K562 (cell line): Measurements from ENCODE around the gene RAD21L1. TPM values are rescaled to one million over a fixed set of nuclear protein-coding genes. Genes with fewer than 3 reads are reported as not detected.
A peak's percentile ranks its signal among the peaks of the same experiment; 100 is the strongest.

Source experiments
- ESRRA ChIP-seq: fragments of 450-650 bp; IDR thresholded peaks from 2 replicates; pipeline ENCODE4 v1.6.1; 2014; ENCODE audit warnings: low read depth, mild to moderate bottlenecking, moderate library complexity, borderline replicate concordance
- ETV6 ChIP-seq, 3 experiments: fragments of 150-350 bp in 1 of 3; sonication (generic) in 1 of 3; formaldehyde crosslinking in 1 of 3; IDR thresholded peaks; 2 replicates each; pipeline versions ENCODE4 v1.6.1 to v1.8.0; 2014 to 2022; ENCODE audit warnings: borderline replicate concordance in 2 of 3, low read depth in 2 of 3, antibody characterized with exemption in 1 of 3, low read length in 1 of 3, mild to moderate bottlenecking in 1 of 3, missing genetic modification reagents in 1 of 3
- JUND ChIP-seq, 2 experiments: IDR thresholded peaks; 2 replicates in 1 of 2; 3 replicates in 1 of 2; pipeline ENCODE4 v1.6.1; 2011; ENCODE audit warnings: borderline replicate concordance in 2 of 2, low read depth in 2 of 2, low read length in 2 of 2, improper control_type of control experiment in 1 of 2, missing biosample characterization in 1 of 2, missing genetic modification characterization in 1 of 2, missing genetic modification reagents in 1 of 2
- LARP7 ChIP-seq: fragments of 450-650 bp; IDR thresholded peaks from 2 replicates; pipeline ENCODE4 v1.6.1; 2016
- NEUROD1 ChIP-seq: fragments of 150-350 bp; IDR thresholded peaks from 2 replicates; pipeline ENCODE4 v1.6.1; 2014; ENCODE audit warnings: borderline replicate concordance, low read length, low read depth; ENCODE audit not compliant: partially characterized antibody
- NFRKB ChIP-seq: fragments of 450-650 bp; IDR thresholded peaks from 2 replicates; pipeline ENCODE4 v1.6.1; 2016; ENCODE audit warnings: low read depth
- NR2F6 ChIP-seq: fragments of 450-650 bp; formaldehyde crosslinking; IDR thresholded peaks from 2 replicates; pipeline ENCODE4 v1.4.0; 2020; ENCODE audit warnings: mild to moderate bottlenecking
- PHF8 ChIP-seq: fragments of 200-600 bp; sonication (generic); IDR thresholded peaks from 2 replicates; pipeline ENCODE4 v1.6.1; 2012; ENCODE audit warnings: mixed run types, mild to moderate bottlenecking, inconsistent platforms, low read length, moderate library complexity, borderline replicate concordance
- SRSF7 ChIP-seq: fragments of 200-400 bp; formaldehyde crosslinking; optimal IDR thresholded peaks from 2 replicates; pipeline ENCODE3; 2017; ENCODE audit warnings: mild to moderate bottlenecking, low read depth, low read length
- STAT5A ChIP-seq: IDR thresholded peaks from 2 replicates; pipeline ENCODE4 v1.6.1; 2012; ENCODE audit warnings: low read length, inconsistent platforms, borderline replicate concordance
- TOE1 ChIP-seq, 2 experiments: fragments of 450-650 bp in 1 of 2; sonication (generic) in 1 of 2; formaldehyde crosslinking in 1 of 2; IDR thresholded peaks; 2 replicates each; pipeline versions ENCODE4 v1.7.1 to v1.8.0; 2016 to 2022; ENCODE audit warnings: borderline replicate concordance in 2 of 2, mild to moderate bottlenecking in 2 of 2, antibody characterized with exemption in 1 of 2, inconsistent platforms in 1 of 2, low read depth in 1 of 2, missing genetic modification reagents in 1 of 2, moderate library complexity in 1 of 2
- ZNF174 ChIP-seq: fragments of 250-450 bp; sonication (Bioruptor Pico); IDR thresholded peaks from 2 replicates; pipeline ENCODE4 v1.4.0; 2020; ENCODE audit warnings: mild to moderate bottlenecking
- ZNF41 ChIP-seq: fragments of 250-450 bp; sonication (Bioruptor Pico); conservative IDR thresholded peaks from 2 replicates; pipeline ENCODE4 v1.4.0; 2020; ENCODE audit warnings: mild to moderate bottlenecking
- ZNF696 ChIP-seq: fragments of 250-450 bp; sonication (Bioruptor Pico); conservative IDR thresholded peaks from 2 replicates; pipeline ENCODE4 v1.4.0; 2020; ENCODE audit warnings: mild to moderate bottlenecking, moderate library complexity
- polyA plus RNA-seq, 8 experiments: library from polyadenylated mRNA; depleted of rRNA in 4 of 8; stranded (reverse) in 5 of 8; unstranded in 3 of 8; fragments of >200 nt; fragmentation: Nextera tagmentation in 2 of 8; fragmentation: Illumina TruSeq in 1 of 8; extraction: Ambion mirVana in 2 of 8; extraction: Trizol in 1 of 8; gene quantifications; 2 replicates each; pipeline versions ENCODE4 v1.2.1 to v1.2.3, GENCODE V29; 2011 to 2014; ENCODE audit warnings: inconsistent platforms in 1 of 8, missing spikeins in 1 of 8
- total RNA-seq, 7 experiments: library from RNA; depleted of rRNA in 6 of 7; stranded (reverse); fragments of >200 nt in 6 of 7; fragmentation: Illumina TruSeq in 2 of 7; extraction: Trizol in 2 of 7; gene quantifications; 2 replicates each; pipeline versions ENCODE4 v1.2.1 to v1.2.3, GENCODE V29; 2011 to 2021; ENCODE audit warnings: low replicate concordance in 1 of 7
- TF ChIP-seq, protein P1 (sequence below), 2 experiments: fragments of 450-650 bp; conservative IDR thresholded peaks; 2 replicates each; pipeline ENCODE4 v1.6.1; 2017; ENCODE audit warnings: mild to moderate bottlenecking in 2 of 2, moderate library complexity in 2 of 2
- TF ChIP-seq, protein P2 (sequence below): fragments of 450-650 bp; IDR thresholded peaks from 2 replicates; pipeline ENCODE4 v1.6.1; 2016; ENCODE audit warnings: antibody characterized with exemption
- TF ChIP-seq, protein P3 (sequence below): fragments of 450-650 bp; IDR thresholded peaks from 2 replicates; pipeline ENCODE4 v1.7.0; 2016; ENCODE audit warnings: borderline replicate concordance
- TF ChIP-seq, protein P4 (sequence below): sonication (generic); formaldehyde crosslinking; IDR thresholded peaks from 2 replicates; pipeline ENCODE4 v1.8.0; 2022; ENCODE audit warnings: mild to moderate bottlenecking, missing genetic modification reagents

Gene RAD21L1
- total and polyA plus RNA-seq, 9 of the 15 experiments (the other 6 are each of a cell fraction or from before 2014, with no cell fraction given), result 0.17 to 1.7 (median 0.45) TPM; not detected in 1

DNA sequence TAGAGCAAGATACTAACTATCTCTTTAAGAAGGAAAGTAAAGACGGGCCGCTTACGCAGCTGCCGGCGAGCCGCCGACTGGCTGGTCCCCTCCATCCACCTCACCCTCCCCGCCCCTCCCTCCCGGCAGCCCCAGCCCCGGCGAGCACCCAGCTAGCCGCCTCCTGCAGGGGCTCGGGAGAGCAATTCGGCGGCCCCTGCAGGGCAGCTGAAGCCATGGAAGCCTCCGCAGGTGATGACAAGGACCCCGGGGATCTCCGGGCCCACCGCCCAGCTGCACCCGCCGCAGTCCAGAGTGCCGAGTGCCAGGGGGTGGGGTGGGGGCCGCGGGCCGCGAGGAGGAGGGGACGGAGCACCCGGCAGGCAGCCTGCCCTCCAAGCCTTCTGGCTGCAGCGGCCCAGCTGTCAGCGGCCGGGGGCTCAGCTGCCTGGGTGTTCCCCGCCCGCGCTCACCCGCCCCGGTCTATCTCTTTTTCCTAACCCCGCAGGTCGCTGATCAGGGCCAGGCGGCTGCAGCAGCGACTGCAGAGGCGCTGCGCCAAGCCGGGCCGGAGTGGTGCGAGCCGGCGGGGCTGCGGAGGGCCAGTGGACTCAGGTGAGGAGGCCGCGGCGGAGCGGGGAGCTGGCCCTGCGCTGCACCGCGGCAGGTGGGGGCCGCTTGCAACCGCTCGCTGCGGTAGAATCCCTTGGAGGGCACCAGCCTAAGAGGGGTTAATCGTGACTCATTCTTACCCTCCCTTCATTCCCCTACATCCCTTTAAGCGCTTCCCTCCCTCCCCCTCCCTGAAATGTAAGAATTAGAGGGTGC is 40.5 kb downstream of the RAD21L1 start, which contains the start of gene SNPH (continued):
- TF ChIP-seq, protein P1, sequence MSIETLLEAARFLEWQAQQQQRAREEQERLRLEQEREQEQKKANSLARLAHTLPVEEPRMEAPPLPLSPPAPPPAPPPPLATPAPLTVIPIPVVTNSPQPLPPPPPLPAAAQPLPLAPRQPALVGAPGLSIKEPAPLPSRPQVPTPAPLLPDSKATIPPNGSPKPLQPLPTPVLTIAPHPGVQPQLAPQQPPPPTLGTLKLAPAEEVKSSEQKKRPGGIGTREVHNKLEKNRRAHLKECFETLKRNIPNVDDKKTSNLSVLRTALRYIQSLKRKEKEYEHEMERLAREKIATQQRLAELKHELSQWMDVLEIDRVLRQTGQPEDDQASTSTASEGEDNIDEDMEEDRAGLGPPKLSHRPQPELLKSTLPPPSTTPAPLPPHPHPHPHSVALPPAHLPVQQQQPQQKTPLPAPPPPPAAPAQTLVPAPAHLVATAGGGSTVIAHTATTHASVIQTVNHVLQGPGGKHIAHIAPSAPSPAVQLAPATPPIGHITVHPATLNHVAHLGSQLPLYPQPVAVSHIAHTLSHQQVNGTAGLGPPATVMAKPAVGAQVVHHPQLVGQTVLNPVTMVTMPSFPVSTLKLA (conservative IDR thresholded peaks at IDR 0.05), result 0 out of 4 replicates have a peak, but pooled peaks of 1 of the 2 experiments have one; percentile 31
- TF ChIP-seq, protein P2, sequence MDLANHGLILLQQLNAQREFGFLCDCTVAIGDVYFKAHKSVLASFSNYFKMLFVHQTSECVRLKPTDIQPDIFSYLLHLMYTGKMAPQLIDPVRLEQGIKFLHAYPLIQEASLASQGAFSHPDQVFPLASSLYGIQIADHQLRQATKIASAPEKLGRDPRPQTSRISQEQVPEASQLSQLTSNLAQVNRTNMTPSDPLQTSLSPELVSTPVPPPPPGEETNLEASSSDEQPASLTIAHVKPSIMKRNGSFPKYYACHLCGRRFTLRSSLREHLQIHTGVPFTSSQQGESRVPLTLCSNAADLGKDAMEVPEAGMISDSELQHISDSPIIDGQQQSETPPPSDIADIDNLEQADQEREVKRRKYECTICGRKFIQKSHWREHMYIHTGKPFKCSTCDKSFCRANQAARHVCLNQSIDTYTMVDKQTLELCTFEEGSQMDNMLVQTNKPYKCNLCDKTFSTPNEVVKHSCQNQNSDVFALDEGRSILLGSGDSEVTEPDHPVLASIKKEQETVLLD, result no peak
- TF ChIP-seq TOE1 (IDR thresholded peaks at IDR 0.05; ENCODE audit: borderline replicate concordance) (no peak), TOE1 (CRISPR knock-in tag; IDR thresholded peaks at IDR 0.05; ENCODE audit: borderline replicate concordance, low read depth) (no peak), JUND (IDR thresholded peaks at IDR 0.05; ENCODE audit: borderline replicate concordance, low read depth, low read length) (peak; percentile 92), JUND (tag; IDR thresholded peaks at IDR 0.05; ENCODE audit: borderline replicate concordance, low read depth, low read length) (peak; percentile 86; the same call in 2 of the 3 replicates), STAT5A (no peak), ETV6 (IDR thresholded peaks at IDR 0.05; ENCODE audit: borderline replicate concordance in 1 of 2, low read depth in 2 of 2, low read length in 1 of 2) (no peak), ETV6 (CRISPR knock-in tag; IDR thresholded peaks at IDR 0.05; ENCODE audit: borderline replicate concordance) (no peak), LARP7 (no peak), PHF8 (peak; percentile 36; the same call in 1 of the 2 replicates), ZNF696 (CRISPR knock-in tag) (no peak), ZNF41 (CRISPR knock-in tag) (no peak), NR2F6 (CRISPR knock-in tag) (no peak), NFRKB (no peak), ZNF174 (CRISPR knock-in tag) (no peak), SRSF7 (no peak), NEUROD1 (no peak), ESRRA (no peak)
- TF ChIP-seq, protein P3, sequence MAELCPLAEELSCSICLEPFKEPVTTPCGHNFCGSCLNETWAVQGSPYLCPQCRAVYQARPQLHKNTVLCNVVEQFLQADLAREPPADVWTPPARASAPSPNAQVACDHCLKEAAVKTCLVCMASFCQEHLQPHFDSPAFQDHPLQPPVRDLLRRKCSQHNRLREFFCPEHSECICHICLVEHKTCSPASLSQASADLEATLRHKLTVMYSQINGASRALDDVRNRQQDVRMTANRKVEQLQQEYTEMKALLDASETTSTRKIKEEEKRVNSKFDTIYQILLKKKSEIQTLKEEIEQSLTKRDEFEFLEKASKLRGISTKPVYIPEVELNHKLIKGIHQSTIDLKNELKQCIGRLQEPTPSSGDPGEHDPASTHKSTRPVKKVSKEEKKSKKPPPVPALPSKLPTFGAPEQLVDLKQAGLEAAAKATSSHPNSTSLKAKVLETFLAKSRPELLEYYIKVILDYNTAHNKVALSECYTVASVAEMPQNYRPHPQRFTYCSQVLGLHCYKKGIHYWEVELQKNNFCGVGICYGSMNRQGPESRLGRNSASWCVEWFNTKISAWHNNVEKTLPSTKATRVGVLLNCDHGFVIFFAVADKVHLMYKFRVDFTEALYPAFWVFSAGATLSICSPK, result no peak
- TF ChIP-seq, protein P4, sequence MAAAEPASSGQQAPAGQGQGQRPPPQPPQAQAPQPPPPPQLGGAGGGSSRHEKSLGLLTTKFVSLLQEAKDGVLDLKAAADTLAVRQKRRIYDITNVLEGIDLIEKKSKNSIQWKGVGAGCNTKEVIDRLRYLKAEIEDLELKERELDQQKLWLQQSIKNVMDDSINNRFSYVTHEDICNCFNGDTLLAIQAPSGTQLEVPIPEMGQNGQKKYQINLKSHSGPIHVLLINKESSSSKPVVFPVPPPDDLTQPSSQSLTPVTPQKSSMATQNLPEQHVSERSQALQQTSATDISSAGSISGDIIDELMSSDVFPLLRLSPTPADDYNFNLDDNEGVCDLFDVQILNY (CRISPR knock-in tag), result no peak
